CD4-positive, alpha-beta T cell treated with Interleukin-4 for 4 hours (primary cell): ENCODE measurements around the gene TBX21.

ENCODE experiments used
- DNase-seq: peaks from one replicate; pipeline ENCODE4 v3.0.0-alpha.2; 2020

Gene TBX21

GRCh38 chr17:47776330-47777197 is 43.5 kb downstream of the TBX21 start:
- DNase-seq: peak; percentile 68

DNA sequence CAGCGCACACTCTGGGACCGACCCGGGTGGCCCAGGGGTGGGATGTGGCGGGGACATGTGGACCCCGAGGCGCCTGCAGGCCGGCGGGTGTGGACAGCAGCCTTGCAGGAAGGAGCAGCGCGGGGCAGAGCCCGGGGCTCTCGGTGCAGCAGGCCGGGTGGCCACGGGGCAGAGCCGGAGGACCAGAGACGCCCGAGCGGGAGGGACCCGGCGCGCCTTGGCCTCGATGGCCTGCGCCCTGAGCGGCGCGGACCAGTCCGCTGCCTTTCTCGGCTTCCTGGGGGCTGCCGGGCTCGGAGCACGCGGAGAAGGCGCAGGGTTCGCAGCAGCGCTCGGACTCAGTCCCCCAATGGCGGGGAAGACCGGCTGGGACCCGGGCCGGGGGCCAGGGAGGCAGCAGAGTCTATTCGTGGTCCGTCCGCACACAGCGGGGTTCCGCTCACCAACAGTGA is 45.2 kb downstream of the TBX21 start:
- DNase-seq: no peak

DNA sequence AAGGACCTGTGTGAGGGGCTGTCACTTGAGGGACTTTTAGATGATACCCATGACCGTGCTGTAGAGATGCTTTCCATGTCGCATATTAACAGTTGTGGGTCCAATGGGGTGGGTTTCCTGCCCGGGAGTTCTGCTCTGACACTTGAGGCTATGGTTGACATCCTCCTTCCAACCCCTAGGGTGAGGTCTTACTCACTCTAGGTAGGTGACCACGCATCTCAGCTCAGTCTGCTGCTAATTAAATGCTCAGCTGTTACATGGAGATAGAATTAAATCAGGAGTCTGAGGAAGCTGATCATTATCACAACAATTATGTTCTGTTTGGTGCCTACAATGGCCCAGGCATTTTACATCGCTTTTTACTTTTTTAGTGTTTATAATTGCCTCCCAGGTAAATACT is 48.4 kb downstream of the TBX21 start:
- DNase-seq: no peak

DNA sequence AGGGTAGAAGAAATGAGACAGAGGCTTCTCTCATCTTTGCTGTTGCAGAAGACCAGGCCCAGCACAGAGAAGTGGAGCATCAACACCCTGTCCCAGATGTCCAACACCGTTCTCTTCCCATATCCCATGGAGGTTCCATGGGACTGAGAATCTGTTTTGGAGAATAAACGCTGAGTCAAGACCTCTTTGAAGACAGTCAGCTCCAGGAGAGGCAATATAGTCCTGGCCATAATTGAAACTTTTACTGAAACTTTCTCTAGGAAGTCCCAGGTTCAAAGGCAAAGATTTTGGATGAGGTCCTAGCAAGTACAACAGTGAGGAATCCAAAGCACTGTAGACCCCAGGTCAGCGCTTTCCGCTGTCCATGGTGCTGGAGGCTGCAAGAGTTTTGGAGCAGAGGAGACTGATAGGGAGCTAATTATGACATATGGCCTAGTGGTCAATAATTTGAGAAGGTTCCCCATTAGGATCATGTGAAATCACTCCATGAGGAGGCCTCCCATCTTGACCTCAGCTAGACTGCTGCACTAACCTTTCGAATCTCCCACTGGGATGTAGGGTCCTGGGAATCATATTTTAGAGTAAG is 52.6 kb downstream of the TBX21 start:
- no peak for DNase-seq

- peak; percentile 42 for DNase-seq
These were observed 56.9 kb downstream of the TBX21 start for GRCh38 chr17:47789611-47790561.

DNA sequence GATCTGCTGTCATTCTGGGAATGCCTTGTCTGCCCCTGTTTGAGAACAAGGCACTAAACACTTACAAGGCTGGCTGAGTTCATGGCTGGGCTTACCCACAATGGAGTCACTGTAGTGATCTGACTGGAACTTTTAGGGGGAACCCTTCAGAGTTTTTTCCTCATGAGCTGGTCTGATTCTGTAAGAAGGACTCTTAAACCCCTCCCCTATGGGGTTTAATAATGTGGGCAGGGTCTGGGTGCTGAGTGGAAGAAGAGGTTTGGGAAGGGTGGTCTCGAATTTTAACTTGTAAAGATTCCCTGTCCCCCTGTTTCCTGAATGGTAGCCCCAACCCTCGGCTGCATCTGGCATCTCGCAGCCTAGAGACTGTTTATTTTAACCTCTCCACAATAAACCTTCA is 58.0 kb downstream of the TBX21 start:
- DNase-seq: no peak

- no peak for DNase-seq
These were observed 59.4 kb downstream of the TBX21 start for GRCh38 chr17:47792457-47792856.

DNA sequence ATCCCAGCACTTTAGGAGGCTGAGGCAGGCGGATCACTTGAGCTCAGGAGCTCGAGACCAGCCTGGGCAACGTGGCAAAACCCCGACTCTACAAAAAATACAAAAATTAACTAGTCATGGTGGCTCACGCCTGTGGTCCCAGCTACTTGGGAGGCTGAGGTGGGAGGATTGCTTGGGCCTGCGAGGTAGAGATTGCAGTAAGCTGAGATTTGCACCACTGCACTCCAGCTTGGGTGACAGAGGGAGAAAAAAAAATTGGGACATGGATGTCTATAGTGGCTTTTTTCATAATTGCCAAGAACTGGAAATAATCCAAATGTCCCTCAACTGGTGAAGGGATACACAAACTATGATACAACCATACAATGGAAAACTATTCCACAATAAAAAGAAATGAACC is 59.9 kb downstream of the TBX21 start:
- DNase-seq: no peak
